ACHN (cell line): Measurements from ENCODE around the gene HRC.
"Not testable (repeated sequence)": the region's sequence is repeated elsewhere in the genome, so short reads cannot be mapped to it uniquely, and the experiment has no call there.

ENCODE experiments used
- DNase-seq: peaks from one replicate; pipeline ENCODE4 v3.0.0-alpha.2; 2015
- in situ Hi-C: cut with HindIII; loops from 2 replicates; pipeline ENCODE4 v1.10.0; 2017; ENCODE audit warnings: low sequenced_read_pairs, low pct_ligation_motif_present, low pct_unique_long_range_greater_than_20kb

The HRC gene

GRCh38 chr19:49145573-49146407, 9.4 kb downstream of the HRC start:
- DNase-seq: peak; percentile 83
- in situ Hi-C loops: no loop called here

- in situ Hi-C loops: no loop called here
- peak; percentile 92 for DNase-seq
Measured at GRCh38 chr19:49142866-49143335, 12.3 kb downstream of the HRC start.

GRCh38 chr19:49141352-49141751, 13.8 kb downstream of the HRC start:
- in situ Hi-C loops: no loop called here
- DNase-seq: no peak

- no peak for DNase-seq
- in situ Hi-C loops: no loop called here
Measured at GRCh38 chr19:49140951-49141350, 14.2 kb downstream of the HRC start.

- no peak for DNase-seq
- in situ Hi-C loops: no loop called here
Measured at GRCh38 chr19:49136771-49137171, 18.4 kb downstream of the HRC start.

GRCh38 chr19:49135686-49136085, 19.5 kb downstream of the HRC start:
- in situ Hi-C loops: no loop called here
- no peak for DNase-seq

- no peak for DNase-seq
- in situ Hi-C loops: no loop called here
Measured at GRCh38 chr19:49133621-49134454, 21.4 kb downstream of the HRC start.

GRCh38 chr19:49132974-49133609, 22.1 kb downstream of the HRC start:
- DNase-seq: no peak
- in situ Hi-C loops: no loop called here

GRCh38 chr19:49130325-49130724, 24.9 kb downstream of the HRC start:
- DNase-seq: no peak
- in situ Hi-C loops: no loop called here

GRCh38 chr19:49129238-49129583, 26.0 kb downstream of the HRC start:
- in situ Hi-C loops: no loop called here

GRCh38 chr19:49128545-49129237, 26.5 kb downstream of the HRC start:
- DNase-seq: no peak
- in situ Hi-C loops: no loop called here

More at GRCh38 chr19:49129238-49129583, 26.0 kb downstream of the HRC start:
- DNase-seq: no peak

- peak; percentile 90 for DNase-seq
- in situ Hi-C loops: no loop called here
Measured at GRCh38 chr19:49127674-49128544, 27.3 kb downstream of the HRC start.

GRCh38 chr19:49127225-49127624, 28.0 kb downstream of the HRC start:
- in situ Hi-C loops, DNase-seq: not testable (repeated sequence)

GRCh38 chr19:49126575-49126974, 28.6 kb downstream of the HRC start:
- in situ Hi-C loops: no loop called here
- DNase-seq: no peak

- DNase-seq: no peak
- in situ Hi-C loops: no loop called here
Measured at GRCh38 chr19:49125025-49125731, 30.0 kb downstream of the HRC start.

GRCh38 chr19:49123285-49123684, 31.9 kb downstream of the HRC start:
- DNase-seq, in situ Hi-C loops: not testable (repeated sequence)

- DNase-seq, in situ Hi-C loops: not testable (repeated sequence)
Measured at GRCh38 chr19:49121841-49122240, 33.4 kb downstream of the HRC start.
